Heart left ventricle (tissue), 13 donors: ENCODE data around the gene PLA2G6.
A peak's percentile ranks its signal among the peaks of the same experiment; 100 is the strongest.

Experiments used
- CTCF ChIP-seq, 12 donors: fragments of 200-600 bp; sonication (generic) in 4 of 12; IDR thresholded peaks; one replicate each; pipeline versions ENCODE4 v1.5.0 to v1.8.0; 2018 to 2022; ENCODE audit warnings: antibody characterized with exemption in 12 of 12, mild to moderate bottlenecking in 5 of 12
- POLR2A ChIP-seq, 2 donors: fragments of 450-650 bp; IDR thresholded peaks; one replicate each; pipeline ENCODE4 v1.6.1; 2017; ENCODE audit warnings: antibody characterized with exemption in 2 of 2, mild to moderate bottlenecking in 2 of 2, moderate library complexity in 2 of 2
- donor health status: ischemic (EF 13 %, LVEDD 7.1; RV severe dilation, severe dysfunction).
- donor health status: DM: no; HTN: yes; CAD: no.
- donor health status: DM: no; HTN: no; CAD: no.
- donor health status: ischemic (EF 25% LVEDD 6.9; RV normal size, moderate dysfunction).
- donor health status: ischemic (EF 25% LVEDD 5.7; RV mildly dilated, moderate dysfunction).
- donor health status: ischemic (EF 35%, LVEDD 5.7; RV mildly dilated, moderate dysfunction).
- donor health status: nonischemic (EF 11% LVEDD 7.7; RV severe dilation, severe dysfunction).
- donor health status: DM: yes; HTN: yes; CAD: no.
- donor health status: PGD.
- donor health status: ischemic (EF 29% LVEDD 5.4; RV normal size, mild dysfunction).
- donor health status: nonischemic (EF 23%, LVEDD 6.1; RV moderate dilation, normal function).

GRCh38 chr22:38097557-38098409 lies 83.8 kb downstream of the PLA2G6 start:
- peak in 7 of 12 donors; percentile 15 to 37 (median 22) for TF ChIP-seq CTCF (IDR thresholded peaks at IDR 0.05)
- no peak for TF ChIP-seq POLR2A (IDR thresholded peaks at IDR 0.05)
